HL-60 (cell line): ENCODE results near the gene INPP4B.

Source experiments
- DNase-seq, 2 experiments: peaks; one replicate each; pipeline ENCODE4 v3.0.0-alpha.2; 2010 to 2020; ENCODE audit warnings: low read depth in 1 of 2, low spot score in 1 of 2
- H3K27ac ChIP-seq: fragments of 250-450 bp; sonication (Bioruptor Pico); replicated peaks from 2 replicates; pipeline ENCODE4 v1.5.1; 2020; ENCODE audit warnings: mild to moderate bottlenecking, moderate library complexity
- H3K27me3 ChIP-seq: fragments of 250-450 bp; sonication (Bioruptor Pico); 2 replicates; pipeline ENCODE4 v1.5.1; 2021; ENCODE audit warnings: mild to moderate bottlenecking, moderate library complexity; ENCODE audit not compliant: insufficient read depth, poor library complexity, severe bottlenecking
- H3K4me3 ChIP-seq: replicated peaks from 2 replicates; pipeline ENCODE4 v1.5.1; 2011; ENCODE audit warnings: mild to moderate bottlenecking, control low read depth, low read length; ENCODE audit not compliant: insufficient read depth
- CTCF ChIP-seq: IDR thresholded peaks from one replicate; pipeline ENCODE4 v1.5.1; 2011; ENCODE audit warnings: low read length, control low read depth, inconsistent platforms; ENCODE audit not compliant: insufficient read depth
- GABPA ChIP-seq: IDR thresholded peaks from 2 replicates; pipeline ENCODE4 v1.6.1; 2012; ENCODE audit warnings: low read depth
- POLR2AphosphoS5 ChIP-seq: IDR thresholded peaks from 2 replicates; pipeline ENCODE4 v1.6.1; 2012; ENCODE audit warnings: low read depth
- SPI1 ChIP-seq: IDR thresholded peaks from 2 replicates; pipeline ENCODE4 v1.6.1; 2012; ENCODE audit warnings: low read depth, mild to moderate bottlenecking, borderline replicate concordance
- TF ChIP-seq, protein P1 (sequence below): IDR thresholded peaks from 2 replicates; pipeline ENCODE4 v1.6.1; 2012; ENCODE audit warnings: low read depth; ENCODE audit not compliant: insufficient replicate concordance

Gene INPP4B

DNA sequence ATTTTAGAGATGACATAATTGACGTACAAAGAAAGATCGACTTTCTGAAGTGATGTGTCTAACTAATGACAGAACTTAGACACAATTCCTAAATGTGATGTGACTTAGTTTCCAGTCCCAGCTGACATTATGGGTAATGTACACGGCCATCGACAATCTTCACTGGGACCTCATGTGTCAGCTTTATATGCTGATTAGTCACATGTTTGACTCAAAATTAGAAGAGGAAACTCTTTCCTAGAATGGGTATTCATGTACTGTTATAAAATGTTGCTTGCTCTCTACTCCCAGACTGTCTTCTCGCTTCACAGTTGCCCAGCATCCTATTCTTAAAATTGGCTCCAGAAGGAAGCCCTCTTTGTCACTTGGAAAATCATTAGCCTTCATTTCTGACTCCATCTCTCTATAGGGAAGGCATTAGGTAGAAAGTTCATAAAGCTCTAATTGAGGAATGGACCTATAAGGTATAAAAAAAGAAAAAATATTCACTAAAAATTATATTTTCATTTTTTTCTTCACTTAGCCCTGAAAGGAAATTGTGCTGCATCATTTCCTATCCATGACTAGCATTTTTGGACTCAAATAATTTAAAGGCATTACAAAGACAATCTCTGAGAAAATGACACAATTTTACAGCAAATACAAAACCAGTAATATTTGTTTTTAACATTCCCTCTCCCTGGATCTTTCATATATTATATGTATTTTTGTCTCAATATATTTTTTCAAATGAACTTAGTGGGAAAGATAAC lies 554.6 kb downstream of the INPP4B start:
- H3K27ac ChIP-seq, result no peak overlapping the region
- DNase-seq, result no peak
- no peaks in the 10 kb centered on the region for H3K27me3 ChIP-seq
- TF ChIP-seq, protein P1, sequence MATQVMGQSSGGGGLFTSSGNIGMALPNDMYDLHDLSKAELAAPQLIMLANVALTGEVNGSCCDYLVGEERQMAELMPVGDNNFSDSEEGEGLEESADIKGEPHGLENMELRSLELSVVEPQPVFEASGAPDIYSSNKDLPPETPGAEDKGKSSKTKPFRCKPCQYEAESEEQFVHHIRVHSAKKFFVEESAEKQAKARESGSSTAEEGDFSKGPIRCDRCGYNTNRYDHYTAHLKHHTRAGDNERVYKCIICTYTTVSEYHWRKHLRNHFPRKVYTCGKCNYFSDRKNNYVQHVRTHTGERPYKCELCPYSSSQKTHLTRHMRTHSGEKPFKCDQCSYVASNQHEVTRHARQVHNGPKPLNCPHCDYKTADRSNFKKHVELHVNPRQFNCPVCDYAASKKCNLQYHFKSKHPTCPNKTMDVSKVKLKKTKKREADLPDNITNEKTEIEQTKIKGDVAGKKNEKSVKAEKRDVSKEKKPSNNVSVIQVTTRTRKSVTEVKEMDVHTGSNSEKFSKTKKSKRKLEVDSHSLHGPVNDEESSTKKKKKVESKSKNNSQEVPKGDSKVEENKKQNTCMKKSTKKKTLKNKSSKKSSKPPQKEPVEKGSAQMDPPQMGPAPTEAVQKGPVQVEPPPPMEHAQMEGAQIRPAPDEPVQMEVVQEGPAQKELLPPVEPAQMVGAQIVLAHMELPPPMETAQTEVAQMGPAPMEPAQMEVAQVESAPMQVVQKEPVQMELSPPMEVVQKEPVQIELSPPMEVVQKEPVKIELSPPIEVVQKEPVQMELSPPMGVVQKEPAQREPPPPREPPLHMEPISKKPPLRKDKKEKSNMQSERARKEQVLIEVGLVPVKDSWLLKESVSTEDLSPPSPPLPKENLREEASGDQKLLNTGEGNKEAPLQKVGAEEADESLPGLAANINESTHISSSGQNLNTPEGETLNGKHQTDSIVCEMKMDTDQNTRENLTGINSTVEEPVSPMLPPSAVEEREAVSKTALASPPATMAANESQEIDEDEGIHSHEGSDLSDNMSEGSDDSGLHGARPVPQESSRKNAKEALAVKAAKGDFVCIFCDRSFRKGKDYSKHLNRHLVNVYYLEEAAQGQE, result no peak
- no peak for TF ChIP-seq SPI1
- no peak for TF ChIP-seq CTCF
- TF ChIP-seq GABPA, result no peak
- no peak for TF ChIP-seq POLR2AphosphoS5
- H3K4me3 ChIP-seq, result no peak overlapping the region

- Histone ChIP-seq H3K4me3 (no peak overlapping the region), H3K27me3 (no peaks in the 10 kb centered on the region), H3K27ac (no peak overlapping the region)
- DNase-seq, result no peak
- TF ChIP-seq POLR2AphosphoS5, result no peak
- TF ChIP-seq GABPA, result no peak
- TF ChIP-seq SPI1, result no peak
- TF ChIP-seq CTCF, result no peak
- TF ChIP-seq, protein P1, result no peak
Measured at GRCh38 chr4:142287371-142287770, 558.7 kb downstream of the INPP4B start.

- no peak for DNase-seq
- no peak for TF ChIP-seq POLR2AphosphoS5
- TF ChIP-seq, protein P1, result no peak
- no peak for TF ChIP-seq GABPA
- no peak for TF ChIP-seq SPI1
- Histone ChIP-seq H3K27me3 (no peaks in the 10 kb centered on the region), H3K27ac (no peak overlapping the region), H3K4me3 (no peak overlapping the region)
Measured at GRCh38 chr4:142285222-142285583, 560.9 kb downstream of the INPP4B start.
